H1 (cell line): ENCODE data around the gene CHSY1. TPM values are rescaled to one million over a fixed set of nuclear protein-coding genes. Genes with fewer than 3 reads are reported as not detected.

ENCODE experiments used
- CTCF ChIA-PET: fragments of 300-600 bp; sonication (Branson Sonifier 250); formaldehyde crosslinking; loops from one replicate; lab custom pipeline; 2021; ENCODE audit not compliant: partially characterized antibody; lab: Charles Lee
- POLR2A ChIA-PET: fragments of 300-600 bp; sonication (Branson Sonifier 250); formaldehyde crosslinking; loops from one replicate; lab custom pipeline; 2021; ENCODE audit warnings: inconsistent platforms; ENCODE audit not compliant: partially characterized antibody; lab: Charles Lee
- DNase-seq, 2 experiments: peaks; one replicate each; pipeline versions ENCODE4 v3.0.0 to v3.0.0-alpha.2; 2010 to 2022; ENCODE audit warnings: low spot score in 2 of 2, low read depth in 1 of 2, mixed read lengths in 1 of 2
- FAIRE-seq: peaks from 2 replicates; lab custom pipeline; 2011; peaks lifted over from hg19 to GRCh38; lab: Jason Lieb, UNC
- H2AFZ ChIP-seq: 2 replicates; pipeline ENCODE4 v1.8.1; 2012; ENCODE audit warnings: low read length, inconsistent platforms
- H2AK5ac ChIP-seq: 2 replicates; pipeline ENCODE4 v1.6.1; 2013; ENCODE audit warnings: low read depth, low read length
- H2BK120ac ChIP-seq: replicated peaks from 2 replicates; pipeline ENCODE3; 2013; ENCODE audit warnings: low read depth, low read length, inconsistent platforms
- H2BK12ac ChIP-seq: 2 replicates; pipeline ENCODE4 v1.6.1; 2013; ENCODE audit warnings: low read depth, low read length
- H2BK15ac ChIP-seq: 2 replicates; pipeline ENCODE4 v1.6.1; 2013; ENCODE audit warnings: low read length
- H2BK20ac ChIP-seq: 2 replicates; pipeline ENCODE4 v1.6.1; 2013; ENCODE audit warnings: low read length
- H2BK5ac ChIP-seq: 2 replicates; pipeline ENCODE4 v1.6.1; 2013; ENCODE audit warnings: low read depth, low read length
- H3K14ac ChIP-seq: 2 replicates; pipeline ENCODE4 v1.6.1; 2013; ENCODE audit warnings: inconsistent platforms; ENCODE audit not compliant: insufficient read length
- H3K18ac ChIP-seq: 2 replicates; pipeline ENCODE4 v1.6.1; 2013; ENCODE audit warnings: low read length; ENCODE audit errors: extremely low read depth
- H3K23ac ChIP-seq: 2 replicates; pipeline ENCODE4 v1.6.1; 2013; ENCODE audit warnings: inconsistent platforms; ENCODE audit not compliant: insufficient read length
- H3K23me2 ChIP-seq: 2 replicates; pipeline ENCODE4 v1.6.1; 2013; ENCODE audit warnings: low read depth, low read length
- H3K27ac ChIP-seq: 2 replicates; pipeline ENCODE4 v1.6.1; 2011; ENCODE audit warnings: low read depth, low read length, inconsistent platforms
- H3K27me3 ChIP-seq, 4 experiments: replicated peaks in 1 of 4; 1 replicate in 1 of 4; 2 replicates in 3 of 4; pipeline versions ENCODE4 v1.6.1 to v1.8.1; 2011 to 2013; ENCODE audit warnings: low read length in 3 of 4, mild to moderate bottlenecking in 3 of 4, inconsistent platforms in 2 of 4, mixed read lengths in 2 of 4, moderate library complexity in 1 of 4; ENCODE audit not compliant: control insufficient read depth in 3 of 4, insufficient read depth in 3 of 4; ENCODE audit errors: extremely low read depth in 1 of 4
- H3K36me3 ChIP-seq, 4 experiments: 2 replicates each; pipeline versions ENCODE4 v1.6.1 to v1.8.1; 2011 to 2013; ENCODE audit warnings: mild to moderate bottlenecking in 4 of 4, low read length in 3 of 4, moderate library complexity in 2 of 4, control low read depth in 1 of 4, inconsistent platforms in 1 of 4; ENCODE audit not compliant: insufficient read depth in 4 of 4, control insufficient read depth in 2 of 4
- H3K4ac ChIP-seq: replicated peaks from 2 replicates; pipeline ENCODE3; 2013; ENCODE audit warnings: low read length, low read depth, mixed read lengths, inconsistent platforms; ENCODE audit not compliant: insufficient read length
- H3K4me1 ChIP-seq, 4 experiments: replicated peaks in 1 of 4; 1 replicate in 1 of 4; 2 replicates in 3 of 4; pipeline versions ENCODE4 v1.6.1 to v1.8.1; 2011 to 2013; ENCODE audit warnings: low read length in 3 of 4, inconsistent platforms in 2 of 4, mixed read lengths in 1 of 4; ENCODE audit not compliant: insufficient read depth in 4 of 4, control insufficient read depth in 3 of 4
- H3K4me2 ChIP-seq, 2 experiments: 2 replicates each; pipeline versions ENCODE4 v1.6.1 to v1.8.1; 2011 to 2013; ENCODE audit warnings: low read depth in 2 of 2, low read length in 2 of 2, control low read depth in 1 of 2, inconsistent platforms in 1 of 2, mild to moderate bottlenecking in 1 of 2; ENCODE audit not compliant: insufficient read depth in 1 of 2
- H3K4me3 ChIP-seq, 4 experiments: fragments of 200-600, 300-600 bp in 1 of 4; sonication (generic), shearing (Covaris generic), sonication (Bioruptor Twin) in 1 of 4; 2 replicates each; pipeline versions ENCODE4 v1.5.1 to v1.8.1; 2011 to 2016; ENCODE audit warnings: low read length in 4 of 4, low read depth in 3 of 4, control low read depth in 2 of 4, inconsistent platforms in 2 of 4, mild to moderate bottlenecking in 2 of 4, mixed read lengths in 1 of 4, moderate library complexity in 1 of 4; ENCODE audit not compliant: insufficient read depth in 2 of 4; ENCODE audit errors: extremely low read depth in 1 of 4
- H3K56ac ChIP-seq: replicated peaks from 2 replicates; pipeline ENCODE3; 2013; ENCODE audit warnings: low read depth, mild to moderate bottlenecking, mixed read lengths, low read length, inconsistent platforms; ENCODE audit not compliant: insufficient read length
- H3K79me1 ChIP-seq: 2 replicates; pipeline ENCODE4 v1.6.1; 2013; ENCODE audit warnings: low read depth, low read length, control low read depth
- H3K79me2 ChIP-seq, 2 experiments: 2 replicates each; pipeline versions ENCODE4 v1.6.1 to v1.8.1; 2012 to 2013; ENCODE audit warnings: low read length in 2 of 2, mild to moderate bottlenecking in 2 of 2, inconsistent platforms in 1 of 2; ENCODE audit not compliant: insufficient read depth in 2 of 2, control insufficient read depth in 1 of 2
- H3K9ac ChIP-seq, 4 experiments: replicated peaks in 1 of 4; 1 replicate in 1 of 4; 2 replicates in 3 of 4; pipeline versions ENCODE4 v1.6.1 to v1.8.1; 2011 to 2013; ENCODE audit warnings: low read depth in 3 of 4, low read length in 3 of 4, control low read depth in 2 of 4, mild to moderate bottlenecking in 2 of 4, moderate library complexity in 2 of 4, inconsistent platforms in 1 of 4; ENCODE audit errors: extremely low read depth in 1 of 4
- H3K9me3 ChIP-seq, 2 experiments: 2 replicates each; pipeline versions ENCODE4 v1.6.1 to v1.8.1; 2012 to 2013; ENCODE audit warnings: mild to moderate bottlenecking in 2 of 2, moderate library complexity in 2 of 2, control low read depth in 1 of 2, inconsistent platforms in 1 of 2, low read depth in 1 of 2, low read length in 1 of 2, mixed read lengths in 1 of 2; ENCODE audit not compliant: insufficient read depth in 2 of 2
- H4K20me1 ChIP-seq, 2 experiments: replicated peaks in 1 of 2; 2 replicates each; pipeline versions ENCODE3 to v1.8.1; 2011 to 2013; ENCODE audit warnings: inconsistent platforms in 2 of 2, low read length in 2 of 2, mild to moderate bottlenecking in 1 of 2; ENCODE audit not compliant: insufficient read depth in 2 of 2, control insufficient read depth in 1 of 2
- H4K5ac ChIP-seq: 2 replicates; pipeline ENCODE4 v1.6.1; 2013; ENCODE audit warnings: low read length, low read depth, mixed read lengths, inconsistent platforms; ENCODE audit not compliant: insufficient read length
- H4K8ac ChIP-seq: 2 replicates; pipeline ENCODE4 v1.8.0; 2013; ENCODE audit warnings: mild to moderate bottlenecking, moderate library complexity, low read length, inconsistent platforms; ENCODE audit not compliant: insufficient read depth; ENCODE audit errors: extremely low read depth
- H4K91ac ChIP-seq: replicated peaks from 2 replicates; pipeline ENCODE3; 2013; ENCODE audit warnings: low read length, mixed read lengths, inconsistent platforms; ENCODE audit not compliant: insufficient read length
- CHD1 ChIP-seq: IDR thresholded peaks from 2 replicates; pipeline ENCODE4 v1.6.1; 2012; ENCODE audit warnings: low read depth, low read length, improper control_type of control experiment
- GABPA ChIP-seq: IDR thresholded peaks from 2 replicates; pipeline ENCODE4 v1.6.1; 2011; ENCODE audit warnings: mild to moderate bottlenecking, low read length, moderate library complexity, borderline replicate concordance; ENCODE audit not compliant: insufficient read depth
- HDAC6 ChIP-seq: IDR thresholded peaks from one replicate; pipeline ENCODE4 v1.7.1; 2012; ENCODE audit warnings: low read depth, mild to moderate bottlenecking, inconsistent platforms, low read length, moderate library complexity
- KDM4A ChIP-seq: IDR thresholded peaks from one replicate; pipeline ENCODE4 v1.7.1; 2012; ENCODE audit warnings: low read depth, mild to moderate bottlenecking, moderate library complexity, low read length, inconsistent platforms; ENCODE audit not compliant: severe bottlenecking
- MAFK ChIP-seq: IDR thresholded peaks from 2 replicates; pipeline ENCODE4 v1.6.1; 2012; ENCODE audit warnings: low read depth, mild to moderate bottlenecking, improper control_type of control experiment, low read length
- NRF1 ChIP-seq: IDR thresholded peaks from 2 replicates; pipeline ENCODE4 v1.6.1; 2011; ENCODE audit warnings: mild to moderate bottlenecking, low read depth, low read length, improper control_type of control experiment
- RFX5 ChIP-seq: IDR thresholded peaks from 2 replicates; pipeline ENCODE4 v1.6.1; 2011; ENCODE audit warnings: low read depth, low read length, improper control_type of control experiment, borderline replicate concordance
- SIN3A ChIP-seq, 2 experiments: IDR thresholded peaks in 1 of 2; conservative IDR thresholded peaks in 1 of 2; 2 replicates each; pipeline ENCODE4 v1.6.1; 2011 to 2012; ENCODE audit warnings: low read length in 2 of 2, improper control_type of control experiment in 1 of 2, low read depth in 1 of 2, mild to moderate bottlenecking in 1 of 2
- SIRT6 ChIP-seq: IDR thresholded peaks from one replicate; pipeline ENCODE4 v1.7.1; 2012; ENCODE audit warnings: low read length, inconsistent platforms
- SRF ChIP-seq: IDR thresholded peaks from 2 replicates; pipeline ENCODE4 v1.6.1; 2011; ENCODE audit warnings: mild to moderate bottlenecking, low read depth, low read length, moderate library complexity
- WGBS, 2 experiments: shearing (Covaris generic) in 1 of 2; methylation state at CpG; one replicate each; pipeline versions ENCODE4 v1.1.6 to v1.1.7; 2013 to 2015; ENCODE audit warnings: low lambda C conversion rate in 2 of 2, mixed read lengths in 2 of 2, inconsistent platforms in 1 of 2, low coverage in 1 of 2, missing lambda C conversion rate in 1 of 2; ENCODE audit not compliant: insufficient replicate concordance in 2 of 2, insufficient coverage in 1 of 2, insufficient read length in 1 of 2; ENCODE audit errors: extremely low coverage in 1 of 2, missing lambda C conversion rate in 1 of 2; 5-methylcytosine and 5-hydroxymethylcytosine counted together
- polyA plus RNA-seq, 7 experiments: library from polyadenylated mRNA; depleted of rRNA in 3 of 7; stranded (reverse) in 5 of 7; unstranded in 2 of 7; fragments of >200 nt in 5 of 7; fragments of 200-250 nt in 2 of 7; gene quantifications; 1 replicate in 5 of 7; 2 replicates in 1 of 7; 4 replicates in 1 of 7; pipeline versions ENCODE4 v1.2.1 to v1.2.3, GENCODE V29; 2011 to 2013; ENCODE audit warnings: missing spikeins in 2 of 7, mixed read lengths in 2 of 7
- total RNA-seq: library from RNA; stranded (reverse); fragmentation: NEBNext Ultra II Directional; extraction: Animal tissue kit (Norgen Biotek cat#: 25700); gene quantifications from 2 replicates; pipeline ENCODE4 v1.2.1, GENCODE V29; 2021
- TF ChIP-seq, protein P1 (sequence below): IDR thresholded peaks from 2 replicates; pipeline ENCODE4 v1.6.1; 2012; ENCODE audit warnings: inconsistent platforms
- TF ChIP-seq, protein P2 (sequence below): IDR thresholded peaks from 2 replicates; pipeline ENCODE4 v1.6.1; 2012; ENCODE audit warnings: inconsistent platforms

The CHSY1 gene
- total and polyA plus RNA-seq, 2 of the 8 experiments (the other 6 are each of a cell fraction or from before 2014, with no cell fraction given): 24.9 to 60.7 TPM

DNA sequence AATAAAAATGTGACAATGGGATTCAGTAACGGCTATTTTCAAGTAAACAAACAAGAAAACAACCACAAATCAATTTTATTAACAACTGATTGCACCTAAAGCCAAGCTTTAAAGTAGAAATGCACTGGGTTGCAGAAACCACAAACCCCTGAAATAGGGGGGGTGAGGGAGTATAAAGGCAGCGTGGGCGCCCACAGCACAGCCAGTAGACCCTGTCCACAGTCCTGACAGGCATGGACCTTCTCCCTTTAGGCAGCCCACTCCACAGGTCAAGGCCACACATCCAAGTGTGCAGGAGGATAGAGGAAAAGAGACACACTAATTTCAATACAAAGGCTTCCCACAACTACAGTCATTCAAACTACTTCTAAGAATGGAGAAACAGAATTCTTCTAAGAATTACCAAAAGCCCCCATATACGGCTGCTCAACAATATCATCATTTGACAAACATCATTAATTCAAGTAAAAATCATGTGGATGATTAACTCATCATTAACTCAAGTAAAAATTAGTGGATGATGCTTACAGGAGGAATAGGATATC is 48.7 kb downstream of the CHSY1 start:
- H3K4me1 ChIP-seq: peaks cover 10 to 31% (median 15%) of the 10 kb centered on the region in 4 experiments
- no peaks in the 10 kb centered on the region for H3K23me2 ChIP-seq
- H2BK5ac ChIP-seq: no peak overlapping the region
- H3K36me3 ChIP-seq: no peaks in the 10 kb centered on the region
- WGBS, 2 experiments: 89% methylated on average over 4 of the region's 4 CpGs; no CpG with 5 or more reads in 1 of the 2 experiments
- no peak overlapping the region for H3K18ac ChIP-seq
- FAIRE-seq: no peak
- no peak overlapping the region for H2AK5ac ChIP-seq
- H2BK120ac ChIP-seq: no peak overlapping the region
- no peak overlapping the region for H4K5ac ChIP-seq
- H2BK12ac ChIP-seq: no peak overlapping the region
- DNase-seq: no peak
- H3K27ac ChIP-seq: no peak overlapping the region
- H4K20me1 ChIP-seq: peaks cover 16 to 29% of the 10 kb centered on the region in 2 experiments
- no peak overlapping the region for H3K4me2 ChIP-seq
- no peak overlapping the region for H3K9ac ChIP-seq
- CTCF ChIA-PET: no interaction called here
- H2BK20ac ChIP-seq: no peak overlapping the region
- no peaks in the 10 kb centered on the region for H3K27me3 ChIP-seq
- H3K14ac ChIP-seq: no peak overlapping the region
- no peak overlapping the region for H3K56ac ChIP-seq
- H3K4me3 ChIP-seq: no peak overlapping the region
- POLR2A ChIA-PET: no interaction called here
- H2AFZ ChIP-seq: no peak overlapping the region
- H3K79me1 ChIP-seq: peaks cover 17% of the 10 kb centered on the region
- H3K4ac ChIP-seq: no peak overlapping the region
- no peak overlapping the region; the same call in 1 of the 2 replicates for H4K8ac ChIP-seq
- H3K23ac ChIP-seq: no peak overlapping the region
- H3K9me3 ChIP-seq: no peaks in the 10 kb centered on the region
- no peak overlapping the region for H4K91ac ChIP-seq
- H3K79me2 ChIP-seq: peaks cover 10 to 91% of the 10 kb centered on the region in 2 experiments
- H2BK15ac ChIP-seq: 0 out of 2 replicates have a peak overlapping the region, but pooled peaks have one; percentile 21
- TF ChIP-seq HDAC6: no peak
- TF ChIP-seq GABPA: no peak
- TF ChIP-seq, protein P1, sequence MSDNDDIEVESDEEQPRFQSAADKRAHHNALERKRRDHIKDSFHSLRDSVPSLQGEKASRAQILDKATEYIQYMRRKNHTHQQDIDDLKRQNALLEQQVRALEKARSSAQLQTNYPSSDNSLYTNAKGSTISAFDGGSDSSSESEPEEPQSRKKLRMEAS: no peak
- no peak for TF ChIP-seq CHD1
- TF ChIP-seq NRF1: no peak
- TF ChIP-seq, protein P2, sequence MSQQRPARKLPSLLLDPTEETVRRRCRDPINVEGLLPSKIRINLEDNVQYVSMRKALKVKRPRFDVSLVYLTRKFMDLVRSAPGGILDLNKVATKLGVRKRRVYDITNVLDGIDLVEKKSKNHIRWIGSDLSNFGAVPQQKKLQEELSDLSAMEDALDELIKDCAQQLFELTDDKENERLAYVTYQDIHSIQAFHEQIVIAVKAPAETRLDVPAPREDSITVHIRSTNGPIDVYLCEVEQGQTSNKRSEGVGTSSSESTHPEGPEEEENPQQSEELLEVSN: no peak
- no peak for TF ChIP-seq SIN3A (conservative IDR thresholded peaks at IDR 0.05 in 1 of 2, IDR thresholded peaks at IDR 0.05 in 1 of 2; ENCODE audit: low read depth in 1 of 2, low read length in 2 of 2)
- no peak for TF ChIP-seq SIRT6
- TF ChIP-seq RFX5: no peak
- no peak for TF ChIP-seq MAFK
- no peak for TF ChIP-seq KDM4A
- TF ChIP-seq SRF: no peak
